NB4 (cell line): ENCODE results near the gene RNU6-7.

Source experiments
- DNase-seq: peaks from one replicate; pipeline ENCODE4 v3.0.0; 2010; ENCODE audit warnings: low read depth
- H3K4me3 ChIP-seq: one replicate; pipeline ENCODE4 v1.5.1; 2011; ENCODE audit warnings: mild to moderate bottlenecking, low read depth, low read length, moderate library complexity
- CTCF ChIP-seq: IDR thresholded peaks from one replicate; pipeline ENCODE4 v1.5.1; 2012; ENCODE audit warnings: low read depth, low read length
- MAX ChIP-seq: IDR thresholded peaks from 2 replicates; pipeline ENCODE4 v1.6.1; 2011; ENCODE audit warnings: low read depth, low read length
- MYC ChIP-seq: IDR thresholded peaks from 2 replicates; pipeline ENCODE4 v1.6.1; 2011; ENCODE audit warnings: low read depth, low read length
- POLR2A ChIP-seq: IDR thresholded peaks from 2 replicates; pipeline ENCODE4 v1.6.1; 2011; ENCODE audit warnings: mild to moderate bottlenecking; ENCODE audit not compliant: insufficient read length; ENCODE audit errors: extremely low read depth

The RNU6-7 gene

GRCh38 chr14:32250681-32251080 is 48.8 kb downstream of the RNU6-7 start:
- no peak for DNase-seq
- no peak overlapping the region for H3K4me3 ChIP-seq
- TF ChIP-seq MYC (no peak), POLR2A (no peak), MAX (no peak), CTCF (no peak)

GRCh38 chr14:32251530-32251929 is 49.7 kb downstream of the RNU6-7 start:
- no peak for DNase-seq
- no peak for TF ChIP-seq POLR2A
- no peak for TF ChIP-seq CTCF
- no peak for TF ChIP-seq MYC
- TF ChIP-seq MAX = no peak
- no peak overlapping the region for H3K4me3 ChIP-seq
